OCI-M2 (cell line): ENCODE data around the gene ADGRE3.
"Not testable (repeated sequence)": the region's sequence is repeated elsewhere in the genome, so short reads cannot be mapped to it uniquely, and the experiment has no call there.

Source experiments
- DNase-seq: peaks from one replicate; lab custom pipeline; 2025; ENCODE audit not compliant: unreplicated experiment; lab: John Stamatoyannopoulos, UW

The ADGRE3 gene

DNA sequence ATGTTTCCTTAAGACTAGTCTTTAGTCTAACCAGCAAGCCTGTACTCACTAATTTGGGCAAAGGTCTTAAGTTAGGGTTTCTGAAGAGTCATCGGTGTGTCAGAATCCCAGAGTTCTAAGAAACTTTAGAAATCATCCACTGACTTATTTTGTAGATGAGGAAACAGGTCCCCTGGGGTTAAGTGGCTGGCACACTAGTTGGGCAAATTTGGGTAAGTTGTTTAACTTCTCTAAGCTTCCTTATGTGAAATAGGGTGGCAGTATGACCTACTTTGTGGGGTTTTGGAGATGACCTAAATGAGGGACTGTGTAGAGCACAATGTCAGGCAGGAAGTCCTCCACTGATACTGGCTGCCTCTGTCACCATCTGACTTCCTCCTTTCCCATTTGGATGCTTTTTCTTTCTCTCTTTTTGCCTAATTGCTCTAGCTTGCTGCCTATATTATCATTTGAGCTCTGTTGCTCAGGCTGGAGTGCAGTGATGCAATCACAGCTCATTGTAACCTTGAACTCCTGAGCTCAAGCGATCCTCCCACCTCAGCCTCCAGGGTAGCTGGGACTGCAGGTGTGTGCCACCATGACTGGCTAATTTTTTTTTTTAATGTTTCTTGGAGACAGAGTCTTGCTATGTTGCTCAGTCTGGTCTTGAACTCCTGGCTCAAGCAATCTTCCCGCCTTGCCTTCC lies 2.3 kb downstream of the ADGRE3 start:
- no peak for DNase-seq

DNA sequence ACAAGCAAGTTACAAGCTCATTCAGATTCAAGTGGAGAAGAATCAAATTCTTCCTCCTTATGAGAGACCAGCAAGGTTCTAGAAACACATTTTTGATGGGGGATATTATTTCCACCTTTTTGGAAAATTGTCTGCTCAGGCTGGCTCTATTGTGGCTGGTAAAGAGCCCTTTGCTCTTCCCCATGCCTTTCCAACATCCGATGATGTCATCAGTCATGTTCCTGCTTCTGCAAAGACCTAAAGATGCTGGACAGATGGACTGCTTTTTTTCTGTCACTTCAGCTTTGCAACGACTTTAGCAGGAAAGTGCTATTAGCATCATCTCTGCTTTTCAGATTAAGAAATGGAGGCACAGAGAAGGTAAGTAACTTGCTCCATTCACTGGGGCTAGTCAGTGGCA lies 4.2 kb downstream of the ADGRE3 start:
- DNase-seq, result no peak

DNA sequence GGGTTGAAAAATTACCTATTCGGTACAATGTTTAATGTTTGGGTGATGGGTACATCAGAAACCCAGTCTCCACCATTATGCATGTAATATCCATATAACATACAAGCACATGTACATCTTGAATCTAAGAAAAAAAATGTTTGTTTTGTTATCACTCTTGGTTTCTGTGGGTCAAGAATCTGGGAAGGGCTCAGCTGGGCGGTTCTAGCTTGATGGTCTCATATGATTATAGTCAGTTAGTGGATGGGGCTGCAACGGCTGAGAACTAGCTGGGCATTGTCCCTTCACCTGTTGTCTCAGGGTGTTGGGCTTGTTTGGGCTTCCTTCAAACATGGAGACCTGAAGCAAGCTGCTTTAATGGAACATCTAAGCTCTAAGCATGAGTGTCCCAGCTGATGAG lies 4.7 kb downstream of the ADGRE3 start:
- DNase-seq, result no peak

DNA sequence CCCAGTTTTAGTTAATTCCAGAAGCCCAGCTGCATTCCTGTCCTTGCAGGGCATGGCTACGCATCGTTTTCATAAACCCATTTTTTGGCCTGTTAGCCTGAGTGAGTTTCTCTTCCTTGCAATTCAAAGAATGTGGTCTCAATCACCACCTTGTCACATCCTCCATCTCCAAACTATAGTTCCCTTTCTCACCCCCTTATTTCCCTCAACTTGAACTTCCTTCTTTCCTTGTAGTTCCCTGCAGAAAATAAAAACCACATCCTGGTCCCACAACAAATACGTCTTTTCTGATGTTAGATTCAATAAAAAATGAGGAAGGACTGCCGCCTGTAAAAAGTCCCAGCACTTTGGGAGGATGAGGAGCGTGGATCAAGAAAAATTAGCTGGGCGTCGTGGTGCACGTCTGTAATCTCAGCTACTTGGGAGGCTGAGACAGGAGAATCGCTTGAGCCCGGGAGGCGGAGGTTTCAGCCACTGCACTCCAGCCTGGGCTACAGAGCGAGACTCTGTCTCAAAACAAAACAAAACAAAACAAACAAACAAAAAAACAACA lies 13.2 kb downstream of the ADGRE3 start:
- DNase-seq, result no peak

DNA sequence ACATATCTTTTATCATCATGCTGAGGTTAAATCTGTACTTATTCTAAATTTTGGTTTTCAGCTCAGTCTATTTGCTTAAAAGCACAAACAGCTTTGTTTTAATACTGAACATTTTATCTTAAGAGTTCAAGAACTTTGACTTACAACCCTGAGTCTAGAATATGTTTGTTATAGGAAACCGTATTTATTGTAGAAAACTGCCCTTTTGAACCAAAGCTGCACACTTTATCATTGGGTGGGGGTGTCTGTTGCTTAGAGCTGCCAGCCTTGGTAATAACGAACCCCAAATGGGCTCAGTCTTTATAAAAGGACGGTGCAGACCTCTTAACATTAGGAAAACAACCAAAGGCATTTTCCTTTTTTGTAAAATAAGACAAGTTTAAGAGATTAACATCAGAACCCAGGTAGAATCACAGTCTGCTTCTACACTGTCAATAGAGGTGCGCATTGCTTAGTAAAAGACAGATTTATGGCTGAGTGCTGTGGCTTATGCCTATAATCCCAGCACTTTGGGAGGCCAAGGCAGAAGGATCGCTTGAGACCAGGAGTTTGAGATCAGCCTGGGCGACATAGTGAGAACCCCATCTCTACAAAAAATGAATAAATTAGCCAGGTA lies 14.7 kb downstream of the ADGRE3 start:
- no peak for DNase-seq

DNA sequence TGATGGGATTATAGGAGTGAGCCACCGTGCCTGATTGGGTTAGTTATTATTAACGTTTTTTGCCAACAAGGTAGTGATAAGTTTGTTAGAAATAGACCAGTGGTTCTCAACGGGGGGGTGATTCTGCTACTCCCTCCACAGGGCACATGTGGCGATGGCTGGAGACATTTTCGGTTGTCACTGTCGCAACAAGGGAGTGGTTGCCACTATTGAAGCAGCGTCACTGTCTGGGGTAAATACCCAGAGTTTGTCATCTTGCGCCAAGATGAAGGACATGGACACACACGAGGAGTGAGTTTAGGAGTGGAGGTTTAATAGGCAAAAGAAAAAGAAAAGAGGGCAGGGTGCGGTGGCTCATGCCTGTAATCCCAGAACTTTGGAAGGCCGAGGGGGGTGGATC lies 18.9 kb downstream of the ADGRE3 start:
- no peak for DNase-seq

DNA sequence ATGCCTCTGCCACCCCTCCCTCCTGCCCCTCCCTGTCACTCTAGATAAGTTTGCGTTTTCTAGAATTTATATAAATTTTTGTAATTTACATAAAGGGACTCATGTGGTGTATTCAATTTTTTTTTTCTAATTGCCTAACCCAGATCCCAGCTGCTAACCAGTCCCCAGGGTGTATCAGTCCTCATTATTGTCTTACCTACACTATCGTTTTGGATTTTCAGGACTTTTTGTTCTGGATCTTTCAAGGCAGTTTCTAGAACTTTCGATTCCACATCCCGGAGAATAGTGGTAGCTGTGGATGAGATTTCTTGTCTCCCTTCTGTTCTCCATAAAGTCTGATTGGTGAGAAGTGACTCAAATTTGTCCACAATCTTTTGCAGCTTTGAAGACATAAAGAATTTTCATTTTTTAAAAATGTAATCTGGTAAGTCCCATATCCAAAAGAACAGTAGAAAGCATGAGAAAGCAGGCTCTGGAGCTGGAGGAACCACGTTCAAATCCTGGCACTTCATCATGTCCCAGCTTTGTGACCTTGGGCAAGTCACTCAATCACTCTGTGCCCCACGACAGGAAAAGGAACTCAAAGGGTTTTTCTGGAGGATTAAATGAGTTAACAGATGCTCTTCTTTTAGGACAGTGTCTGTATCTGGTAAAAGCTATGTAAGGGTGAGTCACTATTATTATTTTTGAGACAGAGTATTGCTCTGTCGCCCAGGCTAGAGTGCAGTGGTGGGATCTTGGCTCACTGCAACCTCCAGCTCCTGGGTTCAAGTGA lies 19.7 kb downstream of the ADGRE3 start:
- no peak for DNase-seq

DNA sequence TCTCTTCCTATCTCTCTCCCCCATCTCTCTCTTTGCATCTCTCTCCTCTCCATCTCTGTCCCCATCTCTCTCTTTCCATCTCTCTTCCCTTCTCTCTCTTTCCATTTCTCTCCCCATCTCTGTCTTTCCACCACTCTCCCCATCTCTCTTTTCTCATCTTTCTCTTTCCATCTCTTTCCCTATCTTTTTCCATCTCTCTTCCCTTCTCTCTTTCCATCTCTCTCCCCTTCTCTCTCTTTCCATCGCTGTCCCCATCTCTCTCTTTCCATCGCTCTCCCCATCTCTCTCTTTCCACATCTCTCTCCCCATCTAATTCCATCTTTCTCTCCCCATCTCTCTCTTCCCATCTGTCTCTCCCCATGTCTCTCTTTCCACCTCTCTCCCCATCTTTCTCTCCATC lies 24.5 kb downstream of the ADGRE3 start:
- DNase-seq, result no peak

DNA sequence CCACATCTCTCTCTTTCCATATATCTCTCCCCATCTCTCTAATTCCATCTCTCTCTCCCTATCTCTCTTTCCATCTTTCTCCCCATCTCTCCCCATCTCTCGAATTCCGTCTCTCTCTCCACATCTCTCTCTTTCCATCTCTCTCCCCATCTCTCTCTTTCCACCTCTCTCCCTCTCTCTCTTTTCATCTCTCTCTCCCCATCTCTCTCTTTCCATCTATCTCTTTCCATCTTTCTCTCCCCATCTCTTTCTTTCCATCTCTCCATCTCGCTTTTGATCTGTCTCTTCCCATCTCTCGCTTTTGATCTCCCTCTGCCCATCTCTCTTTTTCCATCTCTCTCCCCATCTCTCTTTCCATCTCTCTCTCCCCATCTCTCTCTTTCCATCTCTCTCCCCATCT lies 25.6 kb downstream of the ADGRE3 start:
- no peak for DNase-seq

DNA sequence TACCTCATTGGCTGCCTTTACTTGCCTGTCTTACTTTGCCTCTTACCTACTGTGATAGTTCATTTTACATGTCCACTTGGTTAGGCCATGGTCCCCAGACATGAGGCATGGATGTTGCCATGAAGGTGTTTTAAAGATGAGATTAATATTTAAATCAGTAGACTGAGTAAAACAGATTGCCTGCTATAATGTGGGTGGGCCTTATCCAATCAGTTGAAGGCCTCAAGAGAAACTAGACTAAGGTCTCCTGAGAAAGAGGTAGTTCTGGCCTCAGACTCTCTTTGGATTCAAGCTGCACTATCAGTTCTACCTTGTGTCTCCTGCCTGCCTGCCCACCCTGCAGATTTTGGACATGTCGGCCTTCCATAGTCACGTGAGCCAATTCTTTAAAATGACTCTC lies 26.1 kb downstream of the ADGRE3 start:
- no peak for DNase-seq

DNA sequence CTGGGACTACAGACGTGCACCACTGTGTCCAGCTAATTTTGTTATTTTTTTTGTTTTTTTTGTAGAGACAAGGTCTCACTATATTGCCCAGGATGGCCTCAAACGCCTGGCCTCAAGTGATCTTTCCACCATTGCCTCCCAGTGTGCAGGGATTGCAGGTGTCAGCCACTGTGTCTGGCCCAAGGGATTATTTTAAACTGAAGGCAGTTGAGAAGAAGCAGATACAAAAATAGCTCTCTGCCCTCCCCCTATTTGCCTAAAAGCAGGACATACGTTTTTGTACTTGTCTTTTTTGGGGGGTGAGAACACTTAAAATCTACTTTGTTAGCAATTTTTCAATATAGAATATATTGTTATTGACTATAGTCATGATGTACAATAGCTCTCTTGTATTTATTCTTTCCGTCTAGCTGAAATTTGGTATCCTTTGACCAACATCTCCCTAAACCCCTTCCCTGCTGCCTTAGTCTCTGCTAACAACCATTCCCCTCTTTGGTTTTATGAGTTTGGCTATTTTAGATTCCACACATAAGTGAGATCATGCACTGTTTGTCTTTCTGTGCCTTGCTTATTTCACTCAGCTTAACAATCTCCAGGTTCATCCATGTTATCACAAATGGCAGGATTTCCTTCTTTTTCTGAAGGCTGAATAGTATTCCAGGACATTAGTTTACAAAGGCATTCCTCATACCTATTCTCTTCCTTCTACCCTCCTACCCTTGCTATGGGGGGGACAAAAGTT lies 34.9 kb downstream of the ADGRE3 start:
- DNase-seq, result no peak

DNA sequence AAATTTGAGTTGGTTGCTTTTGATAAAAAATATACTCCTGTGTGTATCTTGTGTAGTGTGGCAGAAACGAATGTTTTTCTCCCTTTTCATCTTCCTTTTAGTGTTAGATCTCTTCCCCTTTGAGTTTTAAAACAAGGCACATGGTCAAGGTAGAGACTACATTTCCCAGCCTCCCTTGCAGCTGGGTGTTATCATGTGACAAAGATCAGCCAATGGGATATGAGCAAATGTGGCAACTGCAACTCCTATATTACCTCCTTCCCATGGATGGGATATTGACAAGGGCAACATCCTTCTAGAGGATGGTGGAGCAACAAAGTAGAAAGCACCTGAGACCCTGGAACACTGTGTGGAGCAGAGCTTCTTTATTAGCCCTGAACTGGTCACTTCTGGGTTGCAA lies 42.4 kb downstream of the ADGRE3 start:
- peak; percentile 27 for DNase-seq

DNA sequence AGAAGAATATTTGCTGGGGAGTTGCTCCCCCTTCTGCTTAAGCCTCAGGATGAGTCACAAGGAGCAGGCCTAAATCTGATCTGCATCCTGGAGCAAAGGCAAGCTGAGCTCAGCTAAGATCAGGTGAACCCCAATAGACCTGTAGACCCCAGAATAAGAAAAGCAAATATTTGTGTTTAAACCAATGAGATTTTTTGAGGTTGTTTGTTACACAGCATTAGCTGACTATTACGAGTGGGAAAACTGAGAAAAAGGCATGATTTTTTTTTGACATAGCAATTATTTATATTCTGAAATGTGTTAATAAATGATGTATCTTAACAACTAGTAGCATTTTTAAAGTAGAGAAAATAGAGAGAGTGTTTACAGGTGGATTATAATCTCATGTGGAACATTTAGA lies 45.1 kb downstream of the ADGRE3 start:
- no peak for DNase-seq

DNA sequence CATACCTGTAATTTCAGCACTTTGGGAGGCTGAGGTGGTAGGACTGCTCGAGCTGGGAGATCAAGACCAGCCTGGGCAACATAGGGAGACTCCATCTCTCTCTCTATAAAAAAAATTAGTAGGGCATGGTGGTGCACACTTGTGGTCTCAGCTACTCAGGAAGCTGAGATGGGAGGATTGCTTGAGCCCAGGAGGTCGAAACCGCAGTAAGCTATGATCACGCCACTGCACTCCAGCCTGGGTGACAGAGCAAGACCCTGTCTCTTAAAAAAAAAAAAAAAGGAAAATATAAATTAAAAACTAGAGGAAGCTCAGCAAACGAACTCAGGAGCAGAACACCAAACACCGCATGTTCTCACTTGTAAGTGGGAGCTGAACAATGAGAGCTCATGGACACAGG lies 50.2 kb downstream of the ADGRE3 start:
- not testable (repeated sequence) for DNase-seq

DNA sequence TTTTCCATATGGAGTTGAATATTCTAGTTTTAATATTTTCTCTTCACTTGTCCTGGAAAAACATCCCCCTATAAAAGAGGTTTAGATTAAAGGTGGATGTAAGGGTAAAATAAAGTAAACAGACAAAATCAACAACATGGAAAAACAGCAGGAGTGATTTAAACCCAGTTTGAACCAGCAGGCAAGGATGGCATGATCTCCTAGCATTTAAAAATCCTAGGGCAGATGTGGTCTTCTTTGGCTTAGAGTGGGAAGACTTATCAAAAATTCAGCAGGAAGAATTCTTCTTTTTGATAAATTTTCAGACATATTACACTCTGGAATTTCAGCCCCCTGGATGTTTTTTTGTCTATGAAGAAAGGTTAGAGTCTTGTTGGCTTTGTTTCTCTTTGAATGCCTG lies 55.2 kb downstream of the ADGRE3 start:
- DNase-seq, result no peak

DNA sequence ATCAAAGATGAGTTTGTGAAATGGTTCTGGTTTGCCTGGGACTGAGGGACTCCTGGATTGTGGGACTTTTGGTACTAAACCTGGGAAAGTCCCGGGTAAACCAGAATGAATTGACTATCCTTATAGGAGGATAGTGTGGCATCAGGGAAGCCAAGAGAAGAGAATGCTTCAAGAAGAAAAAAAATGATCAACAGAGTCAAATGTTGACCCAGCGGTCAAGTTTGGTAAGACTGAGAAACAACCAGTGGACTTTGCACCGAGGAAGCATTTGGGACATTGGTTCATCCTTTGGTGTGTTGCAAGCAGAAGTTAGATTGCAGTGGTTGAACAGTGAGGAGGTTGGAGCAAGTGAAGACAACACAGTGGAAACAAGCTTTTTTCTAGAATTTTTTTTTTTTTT lies 58.2 kb downstream of the ADGRE3 start:
- no peak for DNase-seq

DNA sequence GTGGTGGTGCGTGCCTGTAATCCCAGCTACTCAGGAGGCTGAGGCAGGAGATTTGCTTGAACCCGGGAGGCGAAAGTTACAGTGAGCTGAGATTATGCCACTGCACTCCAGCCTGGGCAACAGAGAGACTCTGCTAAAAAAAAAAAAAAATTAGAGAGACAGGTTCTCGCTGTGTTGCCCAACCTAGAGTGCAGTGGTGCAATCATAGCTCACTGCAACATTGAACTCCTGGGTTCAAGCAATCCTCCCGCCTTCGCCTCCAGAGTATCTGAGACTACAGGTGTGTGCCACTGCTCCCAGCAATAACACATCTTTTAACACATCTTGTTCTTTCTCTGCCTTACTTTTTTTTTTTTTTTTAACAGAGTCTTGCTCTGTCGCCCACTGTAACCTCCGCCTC lies 59.0 kb downstream of the ADGRE3 start:
- DNase-seq, result no peak

DNA sequence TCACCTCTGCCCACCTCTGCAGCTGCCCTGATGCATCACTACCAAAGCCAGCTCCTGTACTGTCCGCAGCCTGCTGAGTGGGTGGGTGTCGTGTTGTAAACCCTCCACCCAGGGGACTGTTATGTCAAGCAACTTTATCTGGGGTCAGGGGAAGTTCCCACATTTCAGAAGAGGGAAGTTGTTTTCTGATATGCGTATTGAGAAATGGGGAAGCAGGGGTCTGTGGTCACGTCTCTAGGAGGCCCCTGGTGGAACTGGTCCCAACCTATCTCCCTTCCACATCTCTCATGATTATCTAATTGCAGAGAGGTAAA lies 60.6 kb downstream of the ADGRE3 start:
- peak; percentile 93 for DNase-seq

DNA sequence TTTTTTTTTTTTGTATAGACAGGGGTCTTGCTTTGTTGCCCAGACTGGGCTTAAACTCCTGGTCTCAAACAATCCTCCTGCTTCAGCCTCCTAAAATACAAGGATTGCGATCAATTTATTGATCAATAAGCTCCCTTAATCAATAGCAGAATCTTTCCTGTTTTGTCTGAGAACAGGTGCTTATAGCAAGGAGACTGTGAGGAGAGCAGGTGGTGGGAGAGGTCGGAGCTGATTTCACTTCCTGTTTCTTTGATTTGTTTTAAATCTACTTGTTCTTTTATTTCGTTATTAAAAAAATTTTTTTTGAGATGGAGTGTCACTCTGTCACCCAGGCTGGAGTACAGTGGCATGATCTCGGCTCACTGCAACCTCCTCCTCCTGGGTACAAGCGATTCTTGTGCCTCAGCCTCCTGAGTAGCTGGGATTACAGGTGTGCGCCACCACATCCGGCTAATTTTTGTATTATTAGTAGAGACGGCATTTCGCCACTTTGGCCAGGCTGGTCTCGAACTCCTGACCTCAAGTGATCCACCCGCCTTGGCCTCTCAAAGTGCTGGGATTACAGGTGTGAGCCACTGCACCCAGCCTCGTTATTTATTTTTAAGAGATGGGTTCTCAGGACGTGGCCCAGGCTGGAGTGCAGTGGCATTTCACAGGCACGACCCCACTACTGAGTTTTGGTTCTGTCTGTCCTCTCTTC lies 61.1 kb downstream of the ADGRE3 start:
- DNase-seq, result not testable (repeated sequence)

DNA sequence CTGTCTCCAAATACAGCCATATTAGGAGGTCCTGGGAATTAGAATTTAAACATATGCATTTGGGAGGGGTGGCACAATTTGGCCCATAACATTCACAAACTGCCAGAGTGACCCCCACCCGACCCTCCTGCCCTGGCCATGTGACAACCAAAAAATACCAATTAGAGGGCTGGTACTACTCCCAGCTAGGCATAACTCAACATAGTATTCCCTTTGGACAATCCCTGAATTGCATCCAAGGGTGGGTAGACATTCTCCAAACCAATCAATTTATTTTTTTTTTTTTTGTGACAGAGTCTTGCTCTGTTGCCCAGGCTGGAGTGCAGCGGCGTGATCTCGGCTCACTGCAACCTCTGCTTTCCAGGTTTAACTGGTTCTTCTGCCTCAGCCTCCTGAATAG lies 62.0 kb downstream of the ADGRE3 start:
- DNase-seq, result no peak

DNA sequence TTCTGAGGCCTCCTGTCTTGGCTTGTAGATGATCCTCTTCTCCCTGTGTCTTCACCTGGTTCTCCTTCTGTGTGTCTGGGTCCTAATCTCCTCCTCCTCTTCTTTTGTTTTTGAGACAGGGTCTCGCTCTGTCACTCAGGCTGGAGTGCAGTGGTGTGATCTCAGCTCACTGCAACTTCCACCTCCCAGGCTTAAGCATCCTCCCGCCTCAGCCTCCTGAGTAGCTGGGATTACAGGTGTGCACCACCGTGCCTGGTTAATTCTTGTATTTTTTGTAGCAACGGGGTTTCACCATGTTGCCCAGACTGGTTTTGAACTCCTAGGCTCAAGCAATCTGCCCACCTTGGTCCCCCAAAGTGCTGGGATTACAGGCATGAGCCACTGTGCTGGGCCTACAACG lies 62.4 kb downstream of the ADGRE3 start:
- DNase-seq, result not testable (repeated sequence)
